Stimulated activated naive CD4-positive, alpha-beta T cell (primary cell): ENCODE results near the gene SMIM44.
"Not testable (repeated sequence)": the region's sequence is repeated elsewhere in the genome, so short reads cannot be mapped to it uniquely, and the experiment has no call there.

Source experiments
- DNase-seq, 6 experiments: peaks; one replicate each; lab custom pipeline; 2025; lab: John Stamatoyannopoulos, UW

Gene SMIM44

GRCh38 chr19:3517638-3518037 is 34.4 kb upstream of the SMIM44 start:
- no peak for DNase-seq

DNA sequence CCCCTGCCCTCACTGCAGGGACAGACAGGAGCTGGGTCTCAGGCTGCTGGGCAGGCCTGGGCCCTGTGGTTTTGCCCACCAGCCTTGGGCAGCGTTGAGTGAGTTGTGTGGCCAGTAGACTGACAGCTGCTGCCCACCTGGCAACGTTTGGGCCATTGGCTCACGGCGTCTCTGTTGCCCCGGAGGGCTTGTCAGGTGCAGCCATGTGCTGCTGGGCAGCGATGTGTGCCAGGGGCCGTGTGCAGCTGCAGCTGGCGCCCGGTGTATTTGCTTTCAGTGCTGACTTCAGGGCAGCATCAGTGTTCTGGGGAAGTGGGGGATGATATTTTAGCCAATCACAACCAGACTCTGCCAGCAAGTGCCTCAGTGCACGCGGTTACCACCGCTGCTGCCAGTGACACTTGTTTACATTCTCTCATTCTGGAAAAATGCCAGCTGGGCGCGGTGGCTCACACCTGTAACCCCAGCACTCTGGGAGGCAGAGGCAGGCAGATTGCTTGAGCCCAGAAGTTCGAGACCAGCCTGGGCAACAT is 33.5 kb upstream of the SMIM44 start:
- DNase-seq = peak in 5 of 6 experiments; percentile 14 to 70 (median 42)

DNA sequence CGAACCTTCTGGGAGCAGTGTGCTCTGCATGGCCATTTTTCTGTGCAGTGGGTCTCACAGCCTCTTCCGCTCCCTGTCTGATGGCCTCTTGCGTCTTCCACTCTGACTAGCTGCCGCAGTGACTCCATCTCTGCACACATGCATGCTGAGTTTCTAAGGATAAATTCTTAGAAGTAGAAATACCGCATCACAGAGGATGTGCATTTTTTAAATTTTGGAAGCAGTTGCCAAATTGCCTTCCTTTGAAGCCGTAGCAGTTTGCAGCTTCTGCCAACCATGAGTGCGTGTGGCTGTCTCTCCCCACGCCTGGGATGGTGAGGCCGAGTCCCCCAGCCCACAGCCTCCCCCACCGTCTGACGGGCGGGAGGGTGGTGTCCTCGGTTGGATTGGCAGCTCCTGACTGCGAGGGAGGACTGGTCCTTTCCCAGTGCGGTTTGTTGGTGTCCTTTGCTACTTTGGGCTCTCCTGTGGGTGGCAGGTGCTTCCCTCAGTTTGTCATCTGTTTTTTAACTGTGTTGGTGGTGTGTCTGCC is 32.7 kb upstream of the SMIM44 start:
- DNase-seq = no peak

GRCh38 chr19:3514930-3515329 is 31.7 kb upstream of the SMIM44 start:
- no peak for DNase-seq

GRCh38 chr19:3513229-3514140 is 30.2 kb upstream of the SMIM44 start:
- DNase-seq = no peak

- DNase-seq = no peak
Measured at GRCh38 chr19:3512562-3513228, 29.5 kb upstream of the SMIM44 start.

DNA sequence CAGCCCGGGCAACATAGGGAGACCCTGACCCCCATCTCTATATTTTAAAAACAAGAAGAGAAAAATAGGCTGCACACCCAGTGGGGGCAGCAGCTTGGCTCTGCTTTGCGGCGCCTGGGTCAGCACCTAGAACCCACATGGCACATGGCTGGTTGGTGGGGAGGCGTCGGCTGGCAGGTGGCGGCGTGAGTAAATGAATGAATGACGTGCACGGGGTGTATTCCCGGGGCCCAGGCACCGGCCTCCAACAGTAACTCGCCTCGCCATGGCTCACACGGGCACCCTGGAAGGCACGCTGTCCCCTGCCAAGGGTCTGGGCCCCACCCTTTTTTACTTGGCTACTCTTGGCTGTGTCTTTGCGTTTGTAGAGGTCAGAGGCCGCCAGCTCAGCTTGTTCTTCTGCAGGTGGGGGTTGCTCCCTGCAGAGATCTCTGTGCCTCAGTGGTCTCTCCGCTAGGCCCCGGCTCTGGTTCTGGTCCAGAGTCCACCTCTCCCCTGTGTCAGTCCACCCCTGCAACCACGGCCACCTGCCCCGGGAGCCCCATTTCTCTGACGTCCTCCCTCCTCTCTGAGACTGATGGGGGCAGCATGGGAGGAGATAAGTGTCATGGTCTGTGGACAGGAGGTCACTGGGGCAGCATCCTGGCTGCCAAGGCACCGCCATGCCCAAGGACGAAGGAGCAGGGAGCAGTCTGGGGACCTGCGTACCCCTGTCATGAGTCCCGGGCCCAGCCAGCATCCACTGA is 28.4 kb upstream of the SMIM44 start:
- no peak for DNase-seq

GRCh38 chr19:3510727-3511126 is 27.5 kb upstream of the SMIM44 start:
- no peak for DNase-seq

DNA sequence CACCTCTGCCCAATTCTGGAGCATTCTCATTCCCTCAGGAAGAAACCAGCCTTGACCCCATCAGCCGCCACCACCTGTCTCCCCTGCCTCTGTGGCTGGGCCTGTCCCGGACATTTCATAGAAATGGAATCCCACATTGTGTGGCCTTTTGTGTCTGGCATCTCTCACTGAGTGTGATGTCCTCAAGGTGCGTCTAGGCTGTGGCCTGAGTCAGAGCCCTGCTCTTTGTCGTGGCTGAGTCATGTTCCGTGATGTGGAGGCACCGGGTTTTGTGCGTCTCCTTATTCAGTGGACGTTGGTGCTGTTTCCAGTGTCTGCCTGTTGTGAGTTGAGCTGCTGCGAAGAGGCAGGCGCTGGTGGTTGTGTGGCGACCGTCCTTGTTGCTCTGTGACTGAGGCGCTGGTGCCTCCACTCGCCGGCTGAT is 26.3 kb upstream of the SMIM44 start:
- DNase-seq = no peak

DNA sequence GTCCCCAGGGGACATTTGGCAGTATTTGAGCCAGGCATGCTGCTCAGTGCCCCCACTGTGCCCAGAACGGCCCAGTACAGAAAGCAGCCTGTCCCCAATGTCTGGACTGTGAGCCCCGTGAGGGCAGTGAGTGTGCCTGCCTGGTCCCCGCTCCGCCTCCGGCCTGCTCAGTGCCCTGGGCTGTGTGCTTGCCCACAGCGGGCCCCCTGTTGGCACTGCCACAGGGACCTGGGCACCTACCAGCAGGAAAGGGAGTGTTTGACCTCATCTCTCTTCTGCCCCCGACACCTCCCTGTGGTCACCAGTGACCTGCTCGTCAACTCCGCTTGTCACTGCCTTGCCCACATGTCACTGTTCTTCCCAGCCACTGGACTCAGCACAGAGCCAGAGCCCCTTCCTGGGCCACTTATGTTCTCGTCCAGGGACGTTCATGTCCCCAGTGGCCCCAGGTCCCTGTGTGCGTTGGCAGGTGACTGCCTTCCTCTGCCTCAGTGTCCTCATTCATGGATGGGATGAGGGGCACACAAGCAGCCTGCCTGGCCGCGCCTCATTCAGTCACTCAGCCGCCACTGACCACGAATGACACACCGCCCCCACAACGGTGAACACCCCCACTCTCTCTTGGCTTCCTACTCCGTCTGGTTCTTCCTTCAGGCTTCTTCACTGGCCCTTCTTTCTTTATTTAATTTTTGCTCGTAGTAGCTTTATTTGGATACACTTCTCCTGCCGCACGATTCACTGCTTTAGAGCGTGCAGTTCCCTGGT is 25.7 kb upstream of the SMIM44 start:
- DNase-seq = no peak

DNA sequence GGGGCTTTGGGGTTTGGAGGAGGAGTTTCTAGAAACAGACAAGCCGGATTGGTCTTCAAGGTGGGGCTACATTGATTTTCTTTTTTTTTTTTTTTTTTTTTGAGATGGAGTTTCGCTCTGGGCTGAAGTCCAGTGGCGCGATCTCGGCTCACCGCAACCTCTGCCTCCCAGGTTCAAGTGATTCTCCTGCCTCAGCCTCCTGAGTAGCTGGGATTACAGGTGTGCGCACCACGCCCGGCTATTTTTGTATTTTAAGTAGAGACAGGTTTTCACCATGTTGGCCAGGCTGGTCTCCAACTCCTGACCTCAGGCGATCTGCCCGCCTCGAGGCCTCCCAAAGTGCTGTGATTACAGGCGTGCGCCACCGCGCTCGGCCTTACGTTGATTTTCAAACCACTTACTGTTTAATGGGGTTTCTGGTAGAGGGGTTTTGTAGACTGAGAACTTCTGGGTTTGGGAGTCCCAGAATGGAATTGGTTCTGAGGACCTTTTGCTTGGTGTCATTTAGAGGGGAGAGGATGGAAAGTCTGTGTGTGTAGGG is 24.9 kb upstream of the SMIM44 start:
- DNase-seq = not testable (repeated sequence)

DNA sequence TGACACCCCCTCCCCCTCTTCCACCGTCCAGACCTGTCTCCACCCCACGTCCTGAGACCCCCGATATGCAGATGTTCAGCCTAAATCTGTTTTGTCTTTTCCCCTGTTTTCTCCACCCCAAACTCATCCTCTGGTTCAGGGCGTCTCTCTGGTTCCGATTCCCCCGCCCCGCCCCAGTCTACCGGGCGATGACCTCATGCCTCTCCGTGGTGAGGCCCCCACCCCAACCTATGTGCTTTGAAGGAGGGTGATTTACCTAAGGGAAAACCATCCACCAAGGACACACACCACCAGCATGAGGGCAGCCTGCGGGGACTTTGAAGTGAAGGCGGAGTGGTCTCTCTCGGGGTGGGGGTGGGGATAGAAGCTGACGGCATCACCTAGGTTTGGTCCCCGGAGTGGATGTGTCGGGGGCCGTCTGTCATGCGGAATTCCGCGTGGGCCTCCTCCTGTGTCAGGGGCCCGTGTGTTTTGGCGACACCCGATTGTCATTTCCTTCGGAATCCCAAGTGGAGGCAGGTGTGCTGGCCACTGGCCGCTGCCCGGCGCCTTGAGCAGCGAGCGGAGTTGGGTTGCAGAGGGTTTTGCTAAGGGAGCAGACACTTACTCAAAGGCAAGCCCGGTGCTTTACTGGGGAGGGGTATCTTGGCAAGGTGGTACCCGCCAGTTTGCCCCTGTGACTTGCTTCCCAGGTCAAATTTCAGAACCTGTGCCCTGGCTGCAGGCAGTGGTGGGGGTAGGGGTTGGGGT is 24.3 kb upstream of the SMIM44 start:
- peak in 4 of 6 experiments; percentile 13 to 23 (median 18) for DNase-seq

GRCh38 chr19:3506384-3507340 is 23.4 kb upstream of the SMIM44 start:
- DNase-seq = peak in 4 of 6 experiments; percentile 31 to 52 (median 44)

- peak; percentile 98 to 100 (median 99) for DNase-seq
Measured at GRCh38 chr19:3505598-3506383, 22.6 kb upstream of the SMIM44 start, which contains the start of gene FZR1. FZR1 (plus strand) TSS chr19:3506311; CDS start chr19:3522990, 16,679 bp downstream.

- no peak for DNase-seq
Measured at GRCh38 chr19:3504735-3505134, 21.5 kb upstream of the SMIM44 start.

GRCh38 chr19:3503036-3503572 is 19.9 kb upstream of the SMIM44 start:
- no peak for DNase-seq

DNA sequence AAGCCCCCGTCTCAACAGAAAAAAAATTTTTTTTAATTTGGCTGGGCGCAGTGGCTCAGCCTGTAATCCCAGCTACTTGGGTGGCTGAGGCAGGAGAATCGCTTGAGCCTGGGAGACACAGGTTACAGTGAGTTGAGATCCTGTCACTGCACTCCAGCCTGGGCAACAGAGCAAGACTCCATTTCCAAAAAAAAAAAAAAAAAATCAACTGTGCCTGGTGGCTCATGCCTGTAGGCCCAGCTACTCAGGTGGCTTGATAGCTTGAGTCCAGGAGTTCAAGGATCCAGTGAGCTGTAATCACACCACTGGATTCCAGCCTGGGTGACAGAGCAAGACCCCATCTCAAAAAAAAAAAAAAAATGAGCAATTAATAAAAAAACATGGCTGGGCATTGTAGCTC is 18.5 kb upstream of the SMIM44 start:
- DNase-seq = no peak
